Occipital lobe (tissue), 2 donors: ENCODE data around the gene COG3. TPM values are rescaled to one million over a fixed set of nuclear protein-coding genes. Genes with fewer than 3 reads are reported as not detected.

Experiments
- DNase-seq: peaks from one replicate; lab custom pipeline; 2025; lab: John Stamatoyannopoulos, UW
- total RNA-seq: library from RNA; depleted of rRNA; stranded (reverse); fragments of >200 nt; gene quantifications from one replicate; pipeline ENCODE4 v1.2.3, GENCODE V29; 2014

Gene COG3
- total RNA-seq, 1 donor from 2014 or later: 52.6 TPM

- DNase-seq: no peak
These were observed 18.6 kb upstream of the COG3 start for GRCh38 chr13:45446181-45446580.

- no peak for DNase-seq
These were observed 17.6 kb upstream of the COG3 start for GRCh38 chr13:45447050-45447661.

GRCh38 chr13:45448965-45449559 is 15.7 kb upstream of the COG3 start:
- no peak for DNase-seq

- DNase-seq: no peak
These were observed 13.5 kb upstream of the COG3 start for GRCh38 chr13:45451282-45451681.

GRCh38 chr13:45454204-45454603 is 10.5 kb upstream of the COG3 start:
- no peak for DNase-seq

GRCh38 chr13:45456196-45456972 is 8.4 kb upstream of the COG3 start:
- no peak for DNase-seq

- no peak for DNase-seq
These were observed 525 bp upstream of the COG3 start for GRCh38 chr13:45464141-45464686.

GRCh38 chr13:45466359-45466758 is 1.6 kb downstream of the COG3 start:
- no peak for DNase-seq

- DNase-seq: no peak
These were observed 3.9 kb downstream of the COG3 start for GRCh38 chr13:45468635-45469034.

GRCh38 chr13:45472171-45472705 is 7.5 kb downstream of the COG3 start:
- DNase-seq: no peak

- DNase-seq: no peak
These were observed 8.9 kb downstream of the COG3 start for GRCh38 chr13:45473627-45474026.

- DNase-seq: no peak
These were observed 10.1 kb downstream of the COG3 start for GRCh38 chr13:45474584-45475454.

GRCh38 chr13:45479661-45480060 is 14.9 kb downstream of the COG3 start:
- DNase-seq: no peak

- no peak for DNase-seq
These were observed 16.9 kb downstream of the COG3 start for GRCh38 chr13:45481688-45482087.

GRCh38 chr13:45482571-45483173 is 17.9 kb downstream of the COG3 start:
- no peak for DNase-seq

GRCh38 chr13:45487604-45488003 is 22.9 kb downstream of the COG3 start:
- no peak for DNase-seq

- DNase-seq: no peak
These were observed 25.3 kb downstream of the COG3 start for GRCh38 chr13:45490068-45490467.

- DNase-seq: no peak
These were observed 27.8 kb downstream of the COG3 start for GRCh38 chr13:45492538-45492937.

GRCh38 chr13:45496942-45497341 is 32.2 kb downstream of the COG3 start:
- no peak for DNase-seq

GRCh38 chr13:45500492-45501174 is 35.9 kb downstream of the COG3 start:
- no peak for DNase-seq
